LNCaP clone FGC (cell line): ENCODE data around the gene TMSB15B.
"Not testable (repeated sequence)": the region's sequence is repeated elsewhere in the genome, so short reads cannot be mapped to it uniquely, and the experiment has no call there.

Experiments used
- DNase-seq: peaks from one replicate; pipeline ENCODE4 v3.0.0-alpha.2; 2011; ENCODE audit warnings: low read depth
- H3K4me3 ChIP-seq: 2 replicates; pipeline ENCODE4 v1.5.1; 2011; ENCODE audit warnings: mild to moderate bottlenecking, low read depth, low read length, control low read depth
- TF ChIP-seq, protein P1 (sequence below): IDR thresholded peaks from 2 replicates; pipeline ENCODE4 v1.5.1; 2012; ENCODE audit warnings: mild to moderate bottlenecking; ENCODE audit not compliant: control insufficient read depth, insufficient read depth; ENCODE audit errors: extremely low read depth

Gene TMSB15B

DNA sequence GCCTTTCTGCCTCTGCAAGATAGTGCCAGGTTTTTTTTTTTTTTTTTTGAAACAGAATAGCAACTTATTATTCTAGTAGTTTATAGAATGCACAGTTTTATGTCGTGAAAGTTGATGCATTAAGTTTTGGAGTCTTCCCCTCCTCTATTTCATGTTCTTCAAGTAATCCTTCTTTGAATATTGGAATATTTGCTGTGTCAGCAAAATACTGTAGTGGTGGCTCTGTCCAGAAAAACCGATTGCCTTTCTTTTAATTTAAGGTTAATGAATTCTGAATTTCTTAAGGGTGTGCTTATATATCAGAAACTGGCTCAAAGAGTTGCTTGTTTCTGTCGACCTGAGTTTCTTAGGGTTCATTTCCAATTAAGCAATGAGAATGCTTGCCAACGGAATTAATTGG lies 34.8 kb upstream of the TMSB15B start:
- DNase-seq = no peak
- TF ChIP-seq, protein P1, sequence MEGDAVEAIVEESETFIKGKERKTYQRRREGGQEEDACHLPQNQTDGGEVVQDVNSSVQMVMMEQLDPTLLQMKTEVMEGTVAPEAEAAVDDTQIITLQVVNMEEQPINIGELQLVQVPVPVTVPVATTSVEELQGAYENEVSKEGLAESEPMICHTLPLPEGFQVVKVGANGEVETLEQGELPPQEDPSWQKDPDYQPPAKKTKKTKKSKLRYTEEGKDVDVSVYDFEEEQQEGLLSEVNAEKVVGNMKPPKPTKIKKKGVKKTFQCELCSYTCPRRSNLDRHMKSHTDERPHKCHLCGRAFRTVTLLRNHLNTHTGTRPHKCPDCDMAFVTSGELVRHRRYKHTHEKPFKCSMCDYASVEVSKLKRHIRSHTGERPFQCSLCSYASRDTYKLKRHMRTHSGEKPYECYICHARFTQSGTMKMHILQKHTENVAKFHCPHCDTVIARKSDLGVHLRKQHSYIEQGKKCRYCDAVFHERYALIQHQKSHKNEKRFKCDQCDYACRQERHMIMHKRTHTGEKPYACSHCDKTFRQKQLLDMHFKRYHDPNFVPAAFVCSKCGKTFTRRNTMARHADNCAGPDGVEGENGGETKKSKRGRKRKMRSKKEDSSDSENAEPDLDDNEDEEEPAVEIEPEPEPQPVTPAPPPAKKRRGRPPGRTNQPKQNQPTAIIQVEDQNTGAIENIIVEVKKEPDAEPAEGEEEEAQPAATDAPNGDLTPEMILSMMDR = no peak
- H3K4me3 ChIP-seq = no peak overlapping the region

DNA sequence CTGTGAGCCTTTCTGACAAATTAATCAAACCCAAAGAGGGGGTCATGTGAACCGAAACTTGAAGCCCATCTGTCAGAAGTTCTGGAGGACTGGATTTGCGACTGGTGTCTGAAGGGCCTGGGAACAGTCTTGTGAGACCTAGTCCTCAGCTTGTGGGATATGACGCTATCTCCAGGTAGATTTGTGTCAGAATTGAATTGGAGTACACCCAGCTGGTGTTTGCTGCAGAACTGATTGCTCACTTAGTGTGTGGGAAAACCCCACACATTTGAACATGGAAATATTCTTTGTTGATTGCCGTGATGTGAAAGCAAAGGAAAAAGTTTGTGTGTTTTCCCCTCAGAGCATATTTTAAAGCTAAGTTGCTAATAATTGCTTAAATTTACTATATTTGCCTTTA lies 30.3 kb upstream of the TMSB15B start:
- H3K4me3 ChIP-seq = no peak overlapping the region
- TF ChIP-seq, protein P1 = no peak
- no peak for DNase-seq

DNA sequence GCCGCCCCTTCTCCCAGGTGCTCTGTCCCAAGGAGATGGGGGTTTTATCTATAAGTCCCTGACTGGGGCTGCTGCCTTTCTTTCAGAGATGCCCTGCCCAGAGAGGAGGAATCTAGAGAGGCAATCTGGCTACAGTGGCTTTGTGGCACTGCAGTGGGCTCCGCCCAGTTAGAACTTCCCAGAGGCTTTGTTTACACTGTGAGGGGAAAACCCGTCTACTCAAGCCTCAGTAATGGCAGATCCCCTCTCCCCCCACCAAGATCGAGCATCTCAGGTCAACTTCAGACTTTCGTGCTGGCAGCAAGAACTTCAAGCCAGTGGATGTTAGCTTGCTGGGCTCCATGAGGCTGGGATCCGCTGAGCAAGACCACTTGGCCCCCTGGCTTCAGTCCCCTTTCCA lies 22.2 kb upstream of the TMSB15B start:
- not testable (repeated sequence) for H3K4me3 ChIP-seq, DNase-seq

DNA sequence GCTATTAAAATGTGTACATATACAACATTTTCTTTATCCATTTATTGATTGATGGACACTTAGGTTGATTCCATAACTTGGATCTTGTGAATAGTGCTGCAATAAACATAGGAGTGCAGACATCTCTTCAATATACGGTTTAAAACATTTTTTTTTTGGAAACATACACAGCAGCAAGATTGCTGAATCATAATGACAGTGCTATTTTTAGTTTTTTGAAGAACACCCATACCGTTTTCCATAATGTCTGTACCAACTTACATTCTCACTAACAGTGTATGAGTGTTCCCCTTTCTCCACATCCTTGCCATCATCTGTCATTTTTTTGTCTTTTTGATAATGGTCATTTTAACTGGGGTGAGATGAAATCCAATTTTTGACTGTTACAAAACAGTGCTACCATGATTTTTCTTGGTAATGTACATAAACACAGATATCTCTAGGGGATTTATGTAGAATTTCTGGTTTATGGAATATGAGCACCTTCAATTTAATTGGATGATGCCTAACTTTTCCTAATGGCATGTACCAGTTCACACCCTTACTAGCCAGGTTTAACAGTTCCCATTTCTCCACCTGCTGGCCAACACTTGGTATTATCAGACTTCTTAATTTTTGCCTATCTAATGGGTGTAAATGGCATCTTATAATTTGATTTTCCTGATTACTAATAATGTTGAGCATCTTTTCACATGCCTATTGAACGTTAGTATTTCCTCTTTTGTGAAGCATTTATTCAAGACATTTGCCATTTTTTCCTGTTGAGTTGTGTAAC lies 21.0 kb upstream of the TMSB15B start:
- TF ChIP-seq, protein P1 = peak; percentile 37
- no peak for DNase-seq
- H3K4me3 ChIP-seq = no peak overlapping the region

DNA sequence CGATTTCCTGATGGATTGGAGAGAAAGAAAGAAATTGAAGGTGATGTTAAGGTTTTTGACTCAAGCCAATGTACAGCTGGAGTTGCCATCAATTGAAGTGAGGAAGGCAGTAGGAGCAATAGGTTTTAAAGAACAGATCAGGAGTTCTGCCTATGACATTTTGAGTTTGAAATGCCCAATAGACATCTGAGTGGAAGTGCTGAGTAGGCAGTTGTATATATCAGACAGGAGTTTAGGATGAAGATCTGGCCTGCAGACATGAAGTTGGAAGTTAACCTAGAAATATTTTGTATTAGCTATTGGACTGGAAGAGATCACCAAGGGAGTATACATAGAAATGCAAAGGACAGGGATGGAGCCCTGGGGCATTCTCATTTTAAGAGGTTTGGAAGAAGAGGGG lies 12.9 kb upstream of the TMSB15B start:
- no peak for DNase-seq
- H3K4me3 ChIP-seq = no peak overlapping the region
- TF ChIP-seq, protein P1 = no peak

DNA sequence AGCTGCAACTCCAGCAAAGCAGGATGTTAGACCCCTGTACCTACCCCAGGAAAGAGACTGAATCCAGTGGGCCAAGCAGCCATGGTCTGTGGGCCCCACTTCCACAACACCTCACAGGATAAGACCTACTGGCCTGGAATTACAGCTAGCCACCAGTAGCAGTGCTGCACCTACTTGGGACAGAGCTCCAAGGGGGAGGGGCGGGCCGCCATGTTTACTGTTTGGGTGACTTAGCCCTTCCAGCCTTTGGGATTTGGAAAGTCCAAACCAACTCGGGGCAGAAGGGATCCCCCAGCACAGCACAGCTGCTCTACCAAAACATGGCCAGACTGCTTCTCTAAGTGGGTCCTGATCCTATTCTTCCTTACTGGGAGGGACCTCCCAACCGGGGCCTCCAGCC lies 9.1 kb upstream of the TMSB15B start:
- no peak for DNase-seq
- TF ChIP-seq, protein P1 = no peak
- H3K4me3 ChIP-seq = no peak overlapping the region

DNA sequence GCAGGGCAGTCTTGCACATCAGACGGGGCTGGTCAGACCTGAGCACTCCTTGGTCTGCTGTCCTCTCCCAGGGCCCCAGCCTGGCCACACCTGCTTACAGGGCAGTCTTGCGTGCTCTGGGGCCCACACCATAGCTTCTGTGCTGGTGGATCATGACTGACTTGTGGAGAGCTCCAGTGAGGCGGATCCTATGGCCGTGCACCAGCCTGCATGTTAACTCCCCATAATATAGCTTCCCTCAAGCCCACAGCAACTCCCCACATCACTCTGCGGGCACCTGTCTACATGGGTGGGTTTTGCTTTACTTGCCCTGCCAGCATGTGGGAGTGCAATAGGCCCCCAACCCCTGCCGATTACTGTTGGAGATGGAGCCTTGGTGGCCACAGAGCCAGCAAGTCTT lies 8.2 kb upstream of the TMSB15B start:
- no peak overlapping the region for H3K4me3 ChIP-seq
- DNase-seq = no peak
- TF ChIP-seq, protein P1 = no peak

DNA sequence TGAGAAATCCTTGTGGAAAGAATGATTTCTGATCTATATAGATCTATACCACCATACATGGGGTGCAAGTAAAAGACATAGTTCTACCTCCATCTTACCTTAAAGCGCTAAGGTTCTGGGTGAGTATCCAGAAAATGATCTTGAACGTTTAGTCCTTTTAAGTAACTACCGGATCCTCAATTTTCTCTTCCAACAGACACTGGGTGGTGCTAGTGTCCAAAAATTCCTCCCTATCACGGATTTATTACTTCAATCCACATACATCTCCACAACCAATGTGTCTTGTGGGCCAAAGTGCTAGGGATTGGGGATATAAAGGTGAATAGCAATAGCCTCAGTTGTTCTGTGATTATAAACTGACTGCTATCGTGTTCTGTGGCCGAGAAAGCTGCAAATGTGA lies 1.8 kb upstream of the TMSB15B start:
- not testable (repeated sequence) for H3K4me3 ChIP-seq, DNase-seq

DNA sequence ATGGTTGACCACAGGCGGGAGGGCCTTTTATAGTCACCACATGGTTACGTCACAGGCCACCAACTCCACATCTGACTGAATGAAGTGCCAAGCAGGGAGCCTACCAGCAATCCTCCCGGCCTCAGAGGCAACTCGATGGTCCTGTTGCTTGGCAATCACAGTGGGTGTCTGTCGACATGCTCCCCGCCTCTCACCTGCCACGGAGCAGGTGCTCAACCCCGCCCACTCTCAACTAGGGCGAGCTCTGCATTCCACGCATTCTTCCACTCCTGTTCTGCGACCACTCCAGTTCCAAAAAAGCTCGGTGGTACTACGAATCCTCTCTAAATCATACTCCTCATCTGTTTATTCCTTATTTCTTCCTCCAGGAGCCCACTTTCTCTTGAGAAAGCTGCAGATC lies 21.1 kb downstream of the TMSB15B start:
- not testable (repeated sequence) for H3K4me3 ChIP-seq, DNase-seq
